HG02840 (cell line): ENCODE data around the gene PCDHA9.
"Not testable (repeated sequence)": the region's sequence is repeated elsewhere in the genome, so short reads cannot be mapped to it uniquely, and the experiment has no call there.

Experiments used
- ATAC-seq: cut with Tn5 transposase; IDR thresholded peaks from one replicate; pipeline ENCODE4 v1.9.1; 2021; ENCODE audit warnings: mild to moderate bottlenecking, moderate library complexity, moderate number of reproducible peaks; ENCODE audit not compliant: unreplicated experiment, low FRiP score

The PCDHA9 gene

DNA sequence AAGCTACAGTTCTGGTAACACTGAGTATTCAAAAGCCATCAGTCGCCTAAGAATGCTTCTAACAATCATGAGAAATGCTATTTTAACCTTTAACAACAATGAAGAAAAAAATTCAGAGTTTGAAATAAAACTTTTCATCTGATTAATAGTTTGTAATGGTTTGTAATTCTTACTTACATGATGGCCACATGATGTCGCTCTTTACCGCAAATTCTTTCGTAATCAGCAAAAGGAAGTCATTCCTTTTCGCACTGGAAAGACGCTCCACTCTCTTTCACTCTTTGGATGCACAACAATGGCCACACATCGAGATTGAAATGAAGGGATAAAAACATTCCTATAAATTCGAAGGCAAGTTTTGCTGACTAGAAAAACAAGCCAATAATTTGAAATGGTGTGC lies 14.2 kb upstream of the PCDHA9 start, which contains the start of gene PCDHA7:
Gene PCDHA7, plus strand, starts transcription at position 277 of the 400 bp plus-strand sequence. Its CDS starts 115 bp downstream, at position 392.
- ATAC-seq = no peak

DNA sequence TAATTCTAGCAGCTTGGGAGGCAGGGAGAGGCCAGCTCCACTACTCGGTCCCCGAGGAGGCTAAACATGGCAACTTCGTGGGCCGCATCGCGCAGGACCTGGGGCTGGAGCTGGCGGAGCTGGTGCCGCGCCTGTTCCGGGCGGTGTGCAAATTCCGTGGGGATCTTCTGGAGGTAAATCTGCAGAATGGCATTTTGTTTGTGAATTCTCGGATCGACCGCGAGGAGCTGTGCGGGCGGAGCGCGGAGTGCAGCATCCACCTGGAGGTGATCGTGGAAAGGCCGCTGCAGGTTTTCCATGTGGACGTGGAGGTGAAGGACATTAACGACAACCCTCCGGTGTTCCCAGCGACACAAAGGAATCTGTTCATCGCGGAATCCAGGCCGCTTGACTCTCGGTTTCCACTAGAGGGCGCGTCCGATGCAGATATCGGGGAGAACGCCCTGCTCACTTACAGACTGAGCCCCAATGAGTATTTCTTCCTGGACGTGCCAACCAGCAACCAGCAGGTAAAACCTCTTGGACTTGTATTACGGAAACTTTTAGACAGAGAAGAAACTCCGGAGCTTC lies 13.7 kb upstream of the PCDHA9 start:
- not testable (repeated sequence) for ATAC-seq

- ATAC-seq = no peak
Observed at GRCh38 chr5:140835622-140836510, 12.3 kb upstream of the PCDHA9 start.

DNA sequence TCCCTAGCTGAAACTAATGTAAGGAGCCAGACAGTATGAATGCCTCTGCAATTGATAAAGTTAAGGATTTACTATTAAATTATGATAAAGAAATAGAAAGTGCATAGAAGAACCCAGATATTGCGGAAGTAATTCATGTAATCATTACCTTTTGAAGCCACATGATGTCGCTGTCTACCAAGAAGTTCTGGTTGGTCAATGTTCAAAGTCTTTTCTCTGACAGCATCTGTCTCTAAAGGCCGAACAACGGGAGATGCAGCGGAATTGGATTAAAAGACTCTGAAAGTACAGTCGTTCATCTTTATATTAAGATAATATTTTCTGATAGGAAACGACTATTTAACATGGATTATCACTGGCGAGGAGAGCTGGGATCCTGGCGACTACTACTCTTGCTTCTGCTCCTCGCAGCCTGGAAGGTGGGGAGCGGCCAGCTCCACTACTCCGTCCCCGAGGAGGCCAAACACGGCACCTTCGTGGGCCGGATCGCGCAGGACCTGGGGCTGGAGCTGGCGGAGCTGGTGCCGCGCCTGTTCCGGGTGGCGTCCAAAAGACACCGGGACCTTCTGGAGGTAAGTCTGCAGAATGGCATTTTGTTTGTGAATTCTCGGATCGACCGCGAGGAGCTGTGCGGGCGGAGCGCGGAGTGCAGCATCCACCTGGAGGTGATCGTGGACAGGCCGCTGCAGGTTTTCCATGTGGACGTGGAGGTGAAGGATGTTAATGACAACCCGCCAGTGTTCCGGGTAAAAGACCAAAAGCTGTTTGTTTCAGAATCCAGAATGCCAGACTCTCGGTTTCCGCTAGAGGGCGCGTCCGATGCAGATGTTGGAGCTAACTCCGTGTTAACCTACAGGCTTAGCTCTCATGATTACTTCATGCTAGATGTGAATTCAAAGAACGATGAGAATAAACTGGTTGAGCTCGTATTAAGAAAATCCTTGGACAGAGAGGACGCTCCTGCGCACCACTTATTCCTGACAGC lies 6.9 kb upstream of the PCDHA9 start, which contains the start of gene PCDHA8:
Gene PCDHA8, plus strand, starts transcription at position 210 of the 985 bp plus-strand sequence. Its CDS starts 135 bp downstream, at position 345.
- ATAC-seq = no peak

- ATAC-seq = no peak
Observed at GRCh38 chr5:140842798-140843733, 5.1 kb upstream of the PCDHA9 start.

DNA sequence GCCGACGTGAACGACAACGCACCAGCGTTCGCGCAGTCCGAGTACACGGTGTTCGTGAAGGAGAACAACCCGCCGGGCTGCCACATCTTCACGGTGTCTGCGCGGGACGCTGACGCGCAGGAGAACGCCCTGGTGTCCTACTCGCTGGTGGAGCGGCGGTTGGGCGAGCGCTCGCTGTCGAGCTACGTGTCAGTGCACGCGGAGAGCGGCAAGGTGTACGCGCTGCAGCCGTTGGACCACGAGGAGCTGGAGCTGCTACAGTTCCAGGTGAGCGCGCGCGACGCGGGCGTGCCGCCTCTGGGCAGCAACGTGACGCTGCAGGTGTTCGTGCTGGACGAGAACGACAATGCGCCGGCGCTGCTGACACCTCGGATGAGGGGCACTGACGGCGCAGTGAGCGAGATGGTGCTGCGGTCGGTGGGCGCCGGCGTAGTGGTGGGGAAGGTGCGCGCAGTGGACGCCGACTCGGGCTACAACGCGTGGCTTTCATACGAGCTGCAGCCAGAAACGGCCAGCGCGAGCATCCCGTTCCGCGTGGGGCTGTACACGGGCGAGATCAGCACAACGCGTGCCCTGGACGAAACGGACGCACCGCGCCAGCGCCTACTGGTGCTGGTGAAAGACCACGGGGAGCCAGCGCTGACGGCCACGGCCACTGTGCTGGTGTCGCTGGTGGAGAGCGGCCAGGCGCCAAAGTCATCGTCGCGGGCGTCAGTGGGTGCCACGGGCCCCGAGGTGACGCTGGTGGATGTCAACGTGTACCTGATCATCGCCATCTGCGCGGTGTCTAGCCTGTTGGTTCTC lies 1.9 kb downstream of the PCDHA9 start:
- ATAC-seq = not testable (repeated sequence)

- ATAC-seq = no peak
Observed at GRCh38 chr5:140855772-140856674, 7.8 kb downstream of the PCDHA9 start, which contains the start of gene PCDHA10. Gene PCDHA10 (plus strand): TSS chr5:140855897. CDS start chr5:140856049, 152 bp downstream.

DNA sequence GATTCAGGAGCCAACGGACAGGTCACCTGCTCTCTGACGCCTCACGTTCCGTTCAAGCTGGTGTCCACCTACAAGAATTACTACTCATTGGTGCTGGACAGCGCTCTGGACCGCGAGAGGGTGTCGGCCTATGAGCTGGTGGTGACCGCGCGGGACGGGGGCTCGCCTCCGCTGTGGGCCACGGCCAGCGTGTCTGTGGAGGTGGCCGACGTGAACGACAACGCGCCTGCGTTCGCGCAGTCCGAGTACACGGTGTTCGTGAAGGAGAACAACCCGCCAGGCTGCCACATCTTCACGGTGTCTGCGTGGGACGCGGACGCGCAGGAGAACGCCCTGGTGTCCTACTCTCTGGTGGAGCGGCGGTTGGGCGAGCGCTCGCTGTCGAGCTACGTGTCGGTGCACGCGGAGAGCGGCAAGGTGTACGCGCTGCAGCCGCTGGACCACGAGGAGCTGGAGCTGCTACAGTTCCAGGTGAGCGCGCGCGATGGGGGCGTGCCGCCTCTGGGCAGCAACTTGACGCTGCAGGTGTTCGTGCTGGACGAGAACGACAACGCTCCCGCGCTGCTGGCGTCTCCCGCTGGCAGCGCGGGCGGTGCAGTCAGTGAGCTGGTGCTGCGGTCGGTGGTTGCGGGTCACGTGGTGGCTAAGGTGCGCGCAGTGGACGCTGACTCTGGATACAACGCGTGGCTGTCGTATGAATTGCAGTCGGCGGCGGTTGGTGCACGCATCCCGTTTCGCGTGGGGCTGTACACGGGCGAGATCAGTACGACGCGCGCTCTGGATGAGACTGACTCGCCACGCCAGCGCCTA lies 9.2 kb downstream of the PCDHA9 start:
- ATAC-seq = no peak

- ATAC-seq = no peak
Observed at GRCh38 chr5:140857987-140858240, 9.7 kb downstream of the PCDHA9 start.

- ATAC-seq = no peak
Observed at GRCh38 chr5:140862441-140863295, 14.5 kb downstream of the PCDHA9 start.

GRCh38 chr5:140868721-140869554 lies 20.8 kb downstream of the PCDHA9 start, which contains the start of gene PCDHA11:
Gene PCDHA11 (plus strand): TSS chr5:140868957. CDS start chr5:140869104, 147 bp downstream.
- ATAC-seq = no peak

DNA sequence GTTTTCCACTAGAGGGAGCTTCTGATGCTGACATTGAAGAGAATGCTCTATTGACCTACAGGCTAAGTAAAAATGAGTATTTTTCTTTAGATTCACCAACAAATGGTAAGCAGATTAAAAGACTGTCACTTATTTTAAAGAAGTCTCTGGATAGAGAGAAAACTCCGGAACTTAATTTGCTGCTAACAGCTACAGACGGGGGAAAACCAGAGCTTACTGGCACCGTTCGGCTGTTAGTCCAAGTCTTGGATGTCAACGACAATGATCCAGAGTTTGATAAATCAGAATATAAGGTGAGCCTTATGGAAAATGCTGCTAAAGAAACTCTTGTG lies 21.3 kb downstream of the PCDHA9 start:
- ATAC-seq = no peak

DNA sequence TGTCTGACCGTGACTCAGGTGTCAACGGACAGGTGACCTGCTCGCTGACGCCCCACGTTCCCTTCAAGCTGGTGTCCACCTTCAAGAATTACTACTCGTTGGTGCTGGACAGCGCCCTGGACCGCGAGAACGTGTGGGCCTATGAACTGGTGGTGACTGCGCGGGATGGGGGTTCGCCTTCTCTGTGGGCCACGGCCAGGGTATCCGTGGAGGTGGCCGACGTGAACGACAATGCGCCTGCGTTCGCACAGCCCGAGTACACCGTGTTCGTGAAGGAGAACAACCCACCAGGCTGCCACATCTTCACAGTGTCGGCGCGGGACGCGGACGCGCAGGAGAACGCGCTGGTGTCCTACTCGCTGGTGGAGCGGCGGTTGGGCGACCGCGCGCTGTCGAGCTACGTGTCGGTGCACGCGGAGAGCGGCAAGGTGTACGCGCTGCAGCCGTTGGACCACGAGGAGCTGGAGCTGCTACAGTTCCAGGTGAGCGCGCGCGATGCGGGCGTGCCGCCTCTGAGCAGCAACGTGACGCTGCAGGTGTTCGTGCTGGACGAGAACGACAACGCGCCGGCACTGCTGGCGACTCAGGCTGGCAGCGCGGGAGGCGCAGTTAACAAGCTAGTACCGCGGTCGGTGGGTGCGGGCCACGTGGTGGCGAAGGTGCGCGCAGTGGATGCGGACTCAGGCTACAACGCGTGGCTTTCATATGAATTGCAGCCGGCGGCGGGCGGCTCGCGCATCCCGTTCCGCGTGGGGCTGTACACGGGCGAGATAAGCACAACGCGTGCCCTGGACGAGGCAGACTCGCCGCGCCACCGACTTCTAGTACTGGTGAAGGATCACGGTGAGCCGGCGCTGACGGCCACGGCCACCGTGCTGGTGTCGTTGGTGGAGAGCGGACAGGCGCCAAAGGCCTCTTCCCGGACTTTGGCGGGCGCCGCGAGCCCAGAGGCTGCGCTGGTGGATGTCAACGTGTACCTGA lies 22.3 kb downstream of the PCDHA9 start:
- ATAC-seq = no peak
